Stimulated activated naive B cell treated with anti-CD40 and anti-IgM and Interleukin-4, amounts not matched to agents 10 μg/mL and 1 μg/mL and 100 μg/mL, for 72 hours (primary cell): ENCODE results near the gene SMIM10L2A.

Experiments used
- ATAC-seq, 2 donors: fragments of 150-1000 bp; cut with Tn5 transposase; replicated peaks; 2 replicates each; pipeline ENCODE4 v1.10.0; 2021; ENCODE audit warnings: moderate library complexity in 1 of 2
- DNase-seq: peaks from one replicate; pipeline ENCODE4 v3.0.0; 2021
- H3K27ac Mint-ChIP-seq: one replicate; pipeline ENCODE4 v1.8.0; 2022; ENCODE audit warnings: mild to moderate bottlenecking, mixed read lengths
- H3K27me3 Mint-ChIP-seq, 2 donors: one replicate each; pipeline ENCODE4 v1.8.0; 2022; ENCODE audit warnings: mixed read lengths in 2 of 2
- H3K36me3 Mint-ChIP-seq, 2 donors: one replicate each; pipeline ENCODE4 v1.8.0; 2022; ENCODE audit warnings: mixed read lengths in 2 of 2, mild to moderate bottlenecking in 1 of 2
- H3K4me1 Mint-ChIP-seq, 2 donors: one replicate each; pipeline ENCODE4 v1.8.0; 2022; ENCODE audit warnings: mixed read lengths in 2 of 2, mild to moderate bottlenecking in 1 of 2
- H3K4me3 Mint-ChIP-seq, 2 donors: one replicate each; pipeline ENCODE4 v1.8.0; 2022; ENCODE audit warnings: mild to moderate bottlenecking in 2 of 2, mixed read lengths in 2 of 2, moderate library complexity in 1 of 2
- H3K9me3 Mint-ChIP-seq, 2 donors: one replicate each; pipeline ENCODE4 v1.8.0; 2022; ENCODE audit warnings: mixed read lengths in 2 of 2, mild to moderate bottlenecking in 1 of 2

The SMIM10L2A gene

DNA sequence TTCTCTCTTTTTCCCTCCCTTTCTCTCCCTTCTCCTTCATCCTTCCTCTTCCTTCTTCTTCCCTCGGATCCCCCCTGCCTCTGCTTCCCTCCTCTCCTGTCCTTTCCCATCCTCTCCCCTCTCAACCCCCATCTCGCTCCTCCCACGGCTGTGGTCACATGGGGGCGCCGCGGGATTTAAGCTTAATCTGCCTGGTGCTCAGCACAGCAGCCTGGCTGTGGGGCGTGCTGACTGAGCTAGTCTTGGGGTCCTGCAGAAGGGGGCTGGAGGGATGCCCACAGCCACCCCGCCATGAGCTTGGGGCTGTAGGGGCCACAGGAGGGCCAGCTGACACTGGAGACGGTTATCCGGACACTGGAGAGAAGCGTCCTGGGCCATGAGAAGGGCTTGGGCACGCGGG lies 10.7 kb downstream of the SMIM10L2A start:
- DNase-seq (no peak), ATAC-seq (no peak)
- no peaks in the 10 kb centered on the region for H3K4me1 Mint-ChIP-seq
- no peak overlapping the region for H3K4me3 Mint-ChIP-seq
- H3K36me3 Mint-ChIP-seq = no peaks in the 10 kb centered on the region
- H3K27ac Mint-ChIP-seq = no peak overlapping the region
- H3K9me3 Mint-ChIP-seq = peaks cover 2 to 9% of the 10 kb centered on the region in 2 donors
- peaks cover 19 to 23% of the 10 kb centered on the region in 2 donors for H3K27me3 Mint-ChIP-seq

DNA sequence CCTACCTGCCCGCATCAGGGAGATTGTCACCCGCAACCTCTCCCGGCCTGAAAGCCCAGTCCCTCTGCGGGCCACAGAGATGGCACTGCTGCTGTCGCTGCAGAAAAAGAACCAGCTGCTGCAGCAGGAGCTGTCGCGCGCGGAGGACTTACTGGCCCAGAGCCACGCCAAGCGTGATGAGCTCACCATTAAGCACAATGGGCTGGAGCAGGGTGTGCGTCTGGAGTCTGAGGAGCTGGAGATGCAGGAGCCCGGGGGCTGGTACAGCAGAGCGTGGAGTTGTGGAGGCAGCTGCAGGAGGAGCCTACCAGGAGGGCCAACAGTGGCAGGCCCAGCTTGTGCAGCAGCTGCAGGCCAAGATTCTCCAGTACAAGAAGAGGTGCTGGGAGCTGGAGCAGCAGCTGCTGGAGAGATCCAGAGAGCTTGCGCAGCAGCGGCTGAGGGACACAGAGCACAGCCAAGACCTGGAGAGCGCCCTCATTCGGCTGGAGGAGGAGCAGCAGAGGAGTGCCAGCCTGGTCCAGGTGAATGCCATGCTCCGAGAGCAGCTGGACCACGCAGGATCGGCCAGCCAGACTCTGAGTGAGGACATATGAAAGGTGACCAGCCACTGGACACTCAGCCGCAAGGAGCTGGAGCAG lies 11.3 kb downstream of the SMIM10L2A start:
- Mint-ChIP-seq H3K9me3 (peaks cover 2 to 9% of the 10 kb centered on the region in 2 donors), H3K27ac (no peak overlapping the region), H3K4me1 (no peaks in the 10 kb centered on the region), H3K36me3 (no peaks in the 10 kb centered on the region), H3K27me3 (peaks cover 19 to 25% of the 10 kb centered on the region in 2 donors), H3K4me3 (no peak overlapping the region)
- DNase-seq = no peak
- ATAC-seq = no peak

DNA sequence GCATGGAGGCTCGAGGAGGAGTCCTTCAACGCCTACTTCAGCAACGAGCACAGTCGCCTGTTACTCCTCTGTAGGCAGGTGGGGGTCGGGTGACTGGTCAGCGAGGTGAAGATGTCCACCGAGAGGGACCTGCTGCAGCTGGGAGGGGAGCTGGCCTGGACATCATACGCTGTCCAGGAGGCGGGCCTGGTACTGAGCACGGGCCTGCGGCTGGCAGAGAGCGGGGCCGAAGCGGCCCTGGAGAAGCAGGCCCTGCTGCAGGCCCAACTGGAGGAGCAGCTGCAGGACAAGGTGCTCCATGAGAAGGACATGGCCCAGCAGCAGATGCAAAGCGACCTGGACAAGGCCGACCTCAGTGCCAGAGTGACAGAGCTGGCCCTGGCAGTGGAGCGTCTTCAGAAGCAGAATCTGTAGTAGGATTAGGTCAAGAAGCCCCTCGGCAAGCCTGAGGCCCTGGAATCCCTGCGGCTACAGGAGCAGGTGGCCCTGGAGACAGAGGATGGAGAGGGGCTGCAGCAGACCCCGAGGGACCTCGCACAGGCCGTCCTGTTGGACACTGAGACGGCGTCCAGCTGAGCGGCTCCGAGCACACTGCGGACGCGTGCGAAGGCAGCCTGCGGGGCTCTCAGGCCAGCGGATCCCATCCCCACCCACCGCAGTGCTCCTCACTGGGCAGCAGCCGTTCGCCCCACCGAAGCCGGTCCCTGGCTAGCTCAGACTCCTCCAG lies 11.9 kb downstream of the SMIM10L2A start:
- Mint-ChIP-seq H3K27me3 (peaks cover 19 to 25% of the 10 kb centered on the region in 2 donors), H3K9me3 (peaks cover 2 to 9% of the 10 kb centered on the region in 2 donors), H3K4me3 (no peak overlapping the region), H3K36me3 (no peaks in the 10 kb centered on the region), H3K27ac (no peak overlapping the region), H3K4me1 (no peaks in the 10 kb centered on the region)
- DNase-seq (no peak), ATAC-seq (no peak)

- H3K4me1 Mint-ChIP-seq = no peaks in the 10 kb centered on the region
- no peaks in the 10 kb centered on the region for H3K36me3 Mint-ChIP-seq
- no peak overlapping the region for H3K27ac Mint-ChIP-seq
- no peak for DNase-seq
- H3K9me3 Mint-ChIP-seq = peaks cover 2 to 9% of the 10 kb centered on the region in 2 donors
- no peak for ATAC-seq
- H3K4me3 Mint-ChIP-seq = no peak overlapping the region
- peaks cover 19% of the 10 kb centered on the region in 2 donors for H3K27me3 Mint-ChIP-seq
Measured at GRCh38 chrX:135434258-135435138, 12.8 kb downstream of the SMIM10L2A start.

DNA sequence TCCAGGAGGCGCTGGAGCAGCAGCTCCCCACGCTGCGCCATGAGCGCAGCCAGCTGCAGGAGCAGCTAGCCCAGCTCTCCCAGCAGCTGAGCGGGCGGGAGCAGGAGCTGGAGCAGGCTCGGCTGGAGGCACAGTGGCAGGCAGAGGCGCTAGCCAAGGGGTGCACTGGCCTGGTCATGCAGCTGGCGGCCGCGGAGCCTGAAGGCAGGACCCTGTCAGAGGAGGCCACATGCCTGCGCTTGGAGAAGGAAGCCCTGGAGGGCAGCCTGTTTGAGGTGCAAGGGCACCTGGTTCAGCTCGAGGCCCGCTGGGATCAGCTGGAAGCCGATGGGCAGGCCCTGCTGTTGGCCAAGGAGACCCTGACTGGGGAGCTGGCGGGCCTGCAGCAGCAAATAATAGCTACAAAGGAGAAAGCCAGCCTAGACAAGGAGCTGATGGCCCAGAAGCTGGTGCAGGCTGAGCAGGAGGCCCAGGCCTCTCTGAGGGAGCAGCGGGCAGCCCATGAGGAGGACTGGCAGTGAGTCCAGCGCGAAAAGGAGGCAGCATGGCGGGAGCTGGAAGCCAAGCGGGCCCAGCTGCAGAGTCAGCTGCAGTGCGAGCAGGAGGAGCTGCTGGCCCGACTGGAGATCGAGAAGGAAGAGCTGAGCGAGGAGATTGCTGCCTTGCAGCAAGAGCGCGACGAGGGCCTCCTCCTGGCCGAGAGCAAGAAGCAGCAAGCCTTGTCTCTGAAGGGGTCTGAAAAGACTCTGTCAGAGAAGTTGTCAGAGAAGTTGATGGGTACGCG lies 13.6 kb downstream of the SMIM10L2A start:
- Mint-ChIP-seq H3K27ac (no peak overlapping the region), H3K9me3 (peaks cover 2 to 9% of the 10 kb centered on the region in 2 donors), H3K27me3 (peaks cover 11 to 19% of the 10 kb centered on the region in 2 donors), H3K4me3 (no peak overlapping the region), H3K36me3 (no peaks in the 10 kb centered on the region), H3K4me1 (no peaks in the 10 kb centered on the region)
- no peak for DNase-seq
- ATAC-seq = no peak

- Mint-ChIP-seq H3K9me3 (peaks cover 2 to 9% of the 10 kb centered on the region in 2 donors), H3K27ac (no peak overlapping the region), H3K36me3 (no peaks in the 10 kb centered on the region), H3K27me3 (peaks cover 5 to 17% of the 10 kb centered on the region in 2 donors), H3K4me1 (no peaks in the 10 kb centered on the region), H3K4me3 (no peak overlapping the region)
- no peak for DNase-seq
- no peak for ATAC-seq
Measured at GRCh38 chrX:135435933-135436332, 14.2 kb downstream of the SMIM10L2A start.

- Mint-ChIP-seq H3K4me1 (no peaks in the 10 kb centered on the region), H3K9me3 (peaks cover 0 to 3% of the 10 kb centered on the region in 2 donors), H3K27ac (no peak overlapping the region), H3K27me3 (peaks cover 0 to 12% of the 10 kb centered on the region in 2 donors), H3K36me3 (no peaks in the 10 kb centered on the region), H3K4me3 (no peak overlapping the region)
- no peak for ATAC-seq
- no peak for DNase-seq
Measured at GRCh38 chrX:135436456-135436855, 14.7 kb downstream of the SMIM10L2A start.

- ATAC-seq (no peak), DNase-seq (no peak)
- Mint-ChIP-seq H3K9me3 (no peaks in the 10 kb centered on the region), H3K27me3 (peaks cover 0 to 11% of the 10 kb centered on the region in 2 donors), H3K4me1 (no peaks in the 10 kb centered on the region), H3K27ac (no peak overlapping the region), H3K4me3 (no peak overlapping the region), H3K36me3 (no peaks in the 10 kb centered on the region)
Measured at GRCh38 chrX:135436966-135437866, 15.5 kb downstream of the SMIM10L2A start.

- no peaks in the 10 kb centered on the region for H3K9me3 Mint-ChIP-seq
- DNase-seq = no peak
- no peaks in the 10 kb centered on the region for H3K36me3 Mint-ChIP-seq
- no peak overlapping the region for H3K27ac Mint-ChIP-seq
- ATAC-seq = no peak
- peaks cover 0 to 11% of the 10 kb centered on the region in 2 donors for H3K27me3 Mint-ChIP-seq
- no peak overlapping the region for H3K4me3 Mint-ChIP-seq
- no peaks in the 10 kb centered on the region for H3K4me1 Mint-ChIP-seq
Measured at GRCh38 chrX:135437867-135438733, 16.4 kb downstream of the SMIM10L2A start.

- ATAC-seq = no peak
Measured at GRCh38 chrX:135438734-135439043, 16.9 kb downstream of the SMIM10L2A start.

GRCh38 chrX:135449637-135450550 lies 28.1 kb downstream of the SMIM10L2A start:
- DNase-seq = no peak
- Mint-ChIP-seq H3K27ac (no peak overlapping the region), H3K4me3 (no peak overlapping the region), H3K4me1 (no peaks in the 10 kb centered on the region), H3K27me3 (peaks cover 6 to 15% of the 10 kb centered on the region in 2 donors), H3K36me3 (no peaks in the 10 kb centered on the region), H3K9me3 (no peaks in the 10 kb centered on the region)
- no peak for ATAC-seq

More at GRCh38 chrX:135438734-135439043, 16.9 kb downstream of the SMIM10L2A start:
- DNase-seq = no peak
- no peaks in the 10 kb centered on the region for H3K36me3 Mint-ChIP-seq
- no peak overlapping the region for H3K4me3 Mint-ChIP-seq
- H3K27me3 Mint-ChIP-seq = peaks cover 0 to 11% of the 10 kb centered on the region in 2 donors
- H3K4me1 Mint-ChIP-seq = no peaks in the 10 kb centered on the region
- H3K9me3 Mint-ChIP-seq = no peaks in the 10 kb centered on the region
- no peak overlapping the region for H3K27ac Mint-ChIP-seq

DNA sequence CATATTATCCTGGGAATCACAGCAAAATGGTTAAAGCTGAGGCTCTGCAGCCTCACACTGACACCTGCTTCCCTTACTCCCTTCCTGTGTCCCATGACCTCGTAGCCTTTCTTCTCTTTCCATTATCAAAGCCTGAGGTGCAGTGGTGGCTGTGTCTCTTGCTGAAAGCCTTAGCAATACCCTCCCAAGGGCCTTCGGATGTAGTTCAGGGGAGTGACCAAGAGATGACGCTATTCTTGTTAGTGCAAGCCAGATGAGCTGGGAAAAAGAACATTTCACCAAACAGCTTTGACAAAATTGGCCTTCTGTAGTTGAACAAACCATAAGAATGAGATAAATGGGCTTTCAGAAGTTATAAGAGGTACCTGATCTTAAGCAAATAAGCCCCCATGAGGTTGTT lies 31.6 kb downstream of the SMIM10L2A start:
- ATAC-seq (no peak), DNase-seq (no peak)
- Mint-ChIP-seq H3K27ac (no peak overlapping the region), H3K9me3 (peaks cover 0 to 2% of the 10 kb centered on the region in 2 donors), H3K36me3 (no peaks in the 10 kb centered on the region), H3K4me3 (no peak overlapping the region), H3K27me3 (peaks cover 6 to 20% of the 10 kb centered on the region in 2 donors), H3K4me1 (no peaks in the 10 kb centered on the region)
